ENCODE results near the gene HSD17B2.

GRCh38 chr16:81994485-81994884, 40.6 kb upstream of the HSD17B2 start:
- no peak for TF ChIP-seq FOXP2 (optimal IDR thresholded peaks at IDR 0.05; ENCODE audit: control extremely low read depth, extremely low read length, insufficient read depth)
- no peak for TF ChIP-seq POLR2AphosphoS5 (IDR thresholded peaks at IDR 0.05; ENCODE audit: borderline replicate concordance, low read depth, low read length)
- no peak for TF ChIP-seq EZH2 (IDR thresholded peaks at IDR 0.05)

Measured in SK-N-MC (cell line).